GM18909 (cell line): ENCODE results near the gene CD244.
A peak's percentile ranks its signal among the peaks of the same experiment; 100 is the strongest.
"Not testable (repeated sequence)": the region's sequence is repeated elsewhere in the genome, so short reads cannot be mapped to it uniquely, and the experiment has no call there.

Experiments used
- ATAC-seq: cut with Tn5 transposase; IDR thresholded peaks from one replicate; pipeline ENCODE4 v1.9.1; 2021; ENCODE audit warnings: mild to moderate bottlenecking; ENCODE audit not compliant: unreplicated experiment, poor library complexity

CD244 gene

DNA sequence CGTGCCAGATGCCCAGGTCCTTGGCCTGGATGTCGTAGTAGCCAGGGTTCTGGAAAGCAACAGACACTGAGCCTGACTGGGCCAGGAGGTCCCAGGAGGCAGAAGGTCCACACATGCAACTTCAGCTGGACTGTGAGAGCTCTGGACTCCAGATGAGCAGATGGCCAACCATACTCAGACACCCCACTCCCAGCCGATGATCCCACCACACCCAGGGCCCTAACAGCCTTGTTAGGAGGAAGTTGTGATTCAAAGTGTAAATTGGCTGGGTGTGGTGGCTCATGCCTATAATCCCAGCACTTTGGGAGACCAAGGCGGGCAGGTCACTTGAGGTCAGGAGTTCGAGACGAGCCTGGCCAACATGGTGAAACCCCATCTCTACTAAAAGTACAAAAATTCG lies 18.6 kb upstream of the CD244 start:
- ATAC-seq: not testable (repeated sequence)

DNA sequence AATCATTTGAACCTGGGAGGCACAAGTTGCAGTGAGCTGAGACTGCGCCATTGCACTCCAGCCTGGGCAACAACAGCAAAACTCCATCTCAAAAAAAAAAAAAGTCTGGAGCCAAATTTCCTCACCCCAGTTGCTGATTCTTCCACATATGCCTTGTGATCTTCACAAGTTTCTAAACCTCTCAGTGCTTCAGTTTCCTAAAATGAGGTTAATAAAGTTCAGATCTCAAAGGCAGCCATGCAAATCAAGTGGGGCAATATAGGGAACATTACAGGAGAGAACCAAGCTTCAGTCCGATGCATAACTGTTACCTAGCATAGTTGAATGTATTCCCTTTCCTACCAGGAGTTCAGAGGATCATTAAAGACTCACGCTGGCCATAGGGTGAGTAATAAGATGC lies 17.5 kb upstream of the CD244 start:
- no peak for ATAC-seq

- no peak for ATAC-seq
Observed at GRCh38 chr1:160879056-160879455, 16.4 kb upstream of the CD244 start.

- ATAC-seq: no peak
Observed at GRCh38 chr1:160877221-160877620, 14.5 kb upstream of the CD244 start.

DNA sequence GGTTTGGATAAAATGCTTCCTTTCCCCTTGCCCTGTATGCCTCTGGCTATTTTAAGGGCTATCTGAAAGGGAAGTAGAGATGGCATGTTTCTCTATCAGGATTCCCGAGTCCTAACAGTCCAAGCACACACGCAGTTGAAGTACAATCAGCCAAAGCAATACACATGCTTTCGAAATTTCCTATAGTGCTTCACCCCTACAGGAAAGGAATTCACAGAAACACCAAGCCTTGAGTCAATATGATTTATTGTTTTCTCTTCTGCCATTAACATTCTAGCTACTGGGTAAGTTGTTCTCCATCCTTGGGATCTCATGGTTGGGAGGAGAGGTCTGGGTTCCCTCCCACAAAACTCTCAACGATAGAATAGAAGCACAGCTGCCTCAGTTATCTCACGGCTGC lies 13.6 kb upstream of the CD244 start:
- no peak for ATAC-seq

GRCh38 chr1:160875591-160875990 lies 12.9 kb upstream of the CD244 start:
- ATAC-seq: not testable (repeated sequence)

GRCh38 chr1:160874935-160875334 lies 12.2 kb upstream of the CD244 start:
- ATAC-seq: no peak

DNA sequence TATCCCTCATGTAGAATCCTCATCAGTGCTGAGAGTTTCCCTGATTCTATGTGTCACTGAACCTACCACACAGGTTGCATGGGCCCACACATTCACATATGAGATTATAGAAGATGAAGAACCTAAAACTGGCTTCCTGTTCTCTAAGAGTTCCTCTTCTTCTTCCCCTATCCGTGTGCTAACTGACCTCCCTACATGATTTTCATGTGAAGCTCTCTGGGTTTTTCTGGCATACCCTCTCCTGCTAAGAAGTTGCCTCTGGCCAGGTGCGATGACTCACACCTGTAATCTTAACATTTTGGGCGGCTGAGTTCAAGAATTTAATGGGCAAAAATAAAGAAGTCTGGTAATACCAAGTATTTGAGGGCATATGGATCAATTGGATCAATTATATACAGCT lies 5.5 kb upstream of the CD244 start:
- ATAC-seq: no peak

- ATAC-seq: not testable (repeated sequence)
Observed at GRCh38 chr1:160867651-160868050, 5.0 kb upstream of the CD244 start.

- no peak for ATAC-seq
Observed at GRCh38 chr1:160866695-160867260, 4.1 kb upstream of the CD244 start.

DNA sequence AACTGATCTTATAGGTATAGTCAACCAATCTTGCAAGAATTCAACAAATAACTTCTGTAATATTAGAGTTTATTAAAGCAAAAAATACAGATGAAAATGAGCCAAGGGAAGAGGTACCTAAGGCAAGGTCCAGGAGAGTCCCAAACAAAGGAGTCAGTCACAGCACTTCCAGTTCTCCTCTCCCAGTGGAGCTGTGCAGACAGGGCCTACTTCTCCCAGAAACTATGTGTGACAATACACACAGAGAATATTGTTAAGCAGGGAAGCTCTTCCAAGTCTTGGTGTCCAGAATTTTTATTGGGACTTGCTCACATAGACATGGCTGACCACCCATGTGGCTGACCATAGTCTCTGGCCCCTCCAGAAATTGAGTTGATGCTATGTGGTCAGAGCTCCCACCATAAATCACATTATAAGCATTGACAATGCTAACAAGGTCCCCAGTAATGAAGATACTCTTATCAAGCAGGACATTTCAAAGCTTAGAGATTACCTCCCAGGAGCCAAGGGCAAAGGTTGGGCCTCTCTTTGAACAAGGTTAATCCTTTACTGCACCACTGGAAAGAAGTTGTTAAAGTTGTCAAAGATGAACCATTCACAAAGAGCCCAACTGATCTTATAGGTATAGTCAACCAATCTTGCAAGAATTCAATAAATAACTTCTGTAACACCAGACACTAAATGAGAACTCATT lies 3.5 kb upstream of the CD244 start:
- ATAC-seq: no peak

DNA sequence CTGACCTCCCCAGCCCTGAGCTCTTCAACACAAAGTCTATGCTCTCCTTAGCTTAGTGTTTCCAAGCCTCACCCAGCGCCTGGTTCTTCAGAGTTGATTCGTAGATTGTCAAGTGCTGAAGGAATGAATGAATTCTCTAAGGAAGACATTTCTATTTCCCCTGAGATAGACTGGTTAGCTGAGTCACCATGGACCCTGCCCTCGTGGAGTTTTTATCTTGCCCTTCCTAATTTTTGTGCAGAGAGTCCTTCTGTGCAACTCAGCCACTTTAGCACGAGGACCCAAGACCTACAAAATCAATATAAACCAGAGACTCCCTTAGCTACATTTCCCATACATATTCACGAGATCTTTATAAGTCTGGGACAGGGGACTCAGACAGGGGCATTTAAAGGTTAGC lies 2.6 kb upstream of the CD244 start:
- no peak for ATAC-seq

- no peak for ATAC-seq
Observed at GRCh38 chr1:160864173-160864572, 1.5 kb upstream of the CD244 start.

DNA sequence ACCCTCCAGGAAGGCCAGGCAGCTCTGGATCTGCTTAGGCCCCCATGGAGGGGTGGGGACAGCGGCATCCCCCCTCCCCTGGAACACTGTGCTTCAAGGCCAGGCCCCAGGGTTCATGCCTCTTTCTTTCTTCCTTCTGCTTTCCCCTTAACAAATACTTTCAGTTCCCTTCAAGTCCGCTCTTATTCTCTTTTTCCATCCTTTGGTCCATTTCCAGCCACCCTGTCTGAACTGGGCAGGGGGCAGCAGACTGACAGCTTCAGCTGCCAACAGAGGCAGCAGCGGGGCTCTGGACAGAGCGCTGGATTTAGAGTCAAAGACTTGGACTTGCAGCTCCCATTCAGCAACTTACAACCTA lies 1.1 kb upstream of the CD244 start:
- ATAC-seq: no peak

GRCh38 chr1:160863061-160863773 lies 530 bp upstream of the CD244 start:
- no peak for ATAC-seq

DNA sequence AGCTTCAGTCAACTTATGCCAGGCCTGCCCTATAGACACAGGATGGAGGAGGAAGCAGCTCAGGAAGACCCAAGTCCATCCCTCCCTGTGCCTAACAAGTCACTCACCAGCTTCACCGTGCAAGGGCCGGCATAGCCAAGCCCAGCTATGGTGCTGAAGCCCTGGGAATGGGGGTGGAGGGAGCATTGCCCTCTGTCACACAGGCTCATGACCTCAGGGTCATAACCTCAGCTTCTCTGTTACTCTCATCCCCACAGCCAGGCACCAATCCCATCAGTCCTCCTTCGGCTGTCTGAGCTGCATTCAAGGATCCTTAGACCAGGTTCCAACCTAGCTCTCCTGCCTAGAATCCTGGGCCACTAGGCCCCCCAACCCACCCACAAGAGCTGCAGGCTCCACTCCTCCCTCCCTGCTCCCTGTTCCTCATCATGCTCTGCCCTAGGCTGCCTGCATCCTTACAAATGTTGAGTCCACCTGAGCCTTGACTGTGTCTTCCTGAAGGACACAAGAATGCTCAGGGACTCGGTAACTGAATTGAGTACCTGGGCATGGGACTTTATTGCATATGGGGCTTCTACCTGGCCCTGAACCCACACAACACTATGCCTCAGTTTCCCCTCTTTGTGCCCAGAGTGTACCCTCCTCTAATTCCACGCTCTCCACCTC lies 1.7 kb downstream of the CD244 start:
- no peak for ATAC-seq

DNA sequence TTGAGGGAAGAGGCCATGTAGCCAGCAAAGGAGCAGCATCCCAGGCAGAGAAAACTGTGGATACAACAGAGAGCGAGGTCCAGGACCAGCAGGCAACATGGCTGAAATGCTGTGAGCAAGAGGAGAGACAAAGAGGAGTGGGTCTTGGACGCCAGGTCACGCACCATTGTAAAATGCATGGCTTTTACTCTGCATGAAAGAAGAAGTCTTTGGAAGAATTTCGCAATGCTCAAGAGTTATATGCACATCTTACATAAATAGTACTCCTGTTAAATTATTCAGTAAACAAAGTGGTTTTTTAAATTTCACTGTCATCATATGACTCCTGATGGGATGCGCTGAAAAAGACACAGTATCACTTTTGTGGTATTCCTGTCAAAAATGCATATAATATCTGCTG lies 3.5 kb downstream of the CD244 start:
- no peak for ATAC-seq

DNA sequence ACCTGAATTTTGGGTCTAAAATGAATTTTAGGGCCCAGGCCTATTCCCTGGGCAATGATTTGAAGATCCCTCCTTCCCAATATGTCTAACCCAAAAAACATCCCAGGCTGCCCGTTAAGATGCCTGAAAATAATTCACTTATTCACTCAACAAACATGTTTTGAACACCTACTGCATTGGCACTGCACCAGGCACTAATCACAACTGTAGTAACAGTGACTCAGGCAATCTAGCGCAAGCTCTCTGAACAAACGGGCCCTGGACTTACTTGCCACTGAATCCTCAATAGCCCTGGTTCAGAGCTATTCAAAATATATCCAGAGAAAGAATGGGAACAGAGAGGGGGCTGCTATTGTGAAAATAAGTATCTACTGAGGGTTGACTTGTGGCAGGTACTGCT lies 4.2 kb downstream of the CD244 start:
- no peak for ATAC-seq

GRCh38 chr1:160858097-160858496 lies 4.6 kb downstream of the CD244 start:
- ATAC-seq: no peak

GRCh38 chr1:160855181-160855981 lies 7.3 kb downstream of the CD244 start:
- peak; percentile 89 for ATAC-seq

DNA sequence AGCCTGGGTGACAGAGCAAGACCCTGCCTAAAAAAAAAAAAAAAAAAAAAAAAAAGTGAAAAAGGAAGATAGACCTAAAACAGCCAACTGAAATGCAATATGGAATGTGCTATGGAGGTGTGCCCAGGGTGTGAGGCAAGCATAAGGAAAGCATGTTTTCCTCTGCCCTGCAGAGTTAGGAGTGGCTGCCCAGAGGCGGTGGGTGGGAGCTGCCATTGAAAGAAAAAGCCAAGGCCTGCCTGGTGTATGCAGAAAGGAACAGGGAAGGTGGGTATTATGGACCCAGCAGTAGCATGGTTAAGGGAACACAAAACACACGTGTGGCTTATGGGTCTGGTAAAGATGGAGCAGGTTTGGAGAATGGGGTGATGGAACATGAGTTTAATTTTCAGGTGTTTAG lies 8.9 kb downstream of the CD244 start:
- ATAC-seq: no peak
